OCI-LY7 (cell line): ENCODE measurements around the gene SLC22A1.

Source experiments
- CTCF ChIP-seq: fragments of 200-600 bp; sonication (generic); conservative IDR thresholded peaks from 2 replicates; pipeline ENCODE4 v1.5.1; 2014; ENCODE audit warnings: mild to moderate bottlenecking, antibody characterized with exemption, low read length, moderate library complexity, mixed read lengths
- EZH2phosphoT487 ChIP-seq: fragments of 200-600 bp; sonication (generic); IDR thresholded peaks from 2 replicates; pipeline ENCODE4 v1.6.1; 2018; ENCODE audit warnings: low read depth, borderline replicate concordance, mild to moderate bottlenecking, mixed run types, antibody characterized with exemption, low read length, moderate library complexity, mixed read lengths

GRCh38 chr6:160173806-160174527, 52.4 kb downstream of the SLC22A1 start:
- TF ChIP-seq CTCF (no peak), EZH2phosphoT487 (no peak)
